SK-N-MC (cell line): ENCODE results near the gene SMYD2.

Experiments
- EZH2 ChIP-seq: fragments of 200-600 bp; sonication (generic); IDR thresholded peaks from one replicate; pipeline ENCODE4 v1.6.1; 2017; ENCODE audit warnings: antibody characterized with exemption
- POLR2AphosphoS5 ChIP-seq: IDR thresholded peaks from 2 replicates; pipeline ENCODE4 v1.6.1; 2012; ENCODE audit warnings: mild to moderate bottlenecking, low read depth, low read length, borderline replicate concordance

DNA sequence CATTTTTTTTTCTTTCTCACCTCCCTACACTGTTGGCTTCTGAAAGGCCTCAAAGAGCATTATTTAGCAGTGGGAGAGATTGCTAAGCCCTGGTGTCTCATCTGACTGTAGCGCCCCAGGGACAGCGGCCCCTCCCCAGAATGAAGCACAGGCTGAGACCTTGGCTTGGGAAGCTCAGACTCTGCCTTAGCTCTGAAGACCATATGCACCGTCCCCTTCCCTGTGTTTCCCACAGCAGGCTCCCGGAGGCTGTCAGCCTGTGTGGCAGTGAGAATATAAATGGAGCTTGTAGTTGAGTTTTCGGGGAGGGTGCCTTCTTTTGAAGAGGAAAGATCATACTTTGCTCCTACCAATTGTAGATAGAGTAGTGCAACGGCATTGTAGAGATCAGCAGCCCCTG lies 25.3 kb downstream of the SMYD2 start:
- TF ChIP-seq POLR2AphosphoS5 (no peak), EZH2 (no peak)
